Kidney tubule cell (primary cell): ENCODE data around the gene PRMT6.
"Not testable (repeated sequence)": the region's sequence is repeated elsewhere in the genome, so short reads cannot be mapped to it uniquely, and the experiment has no call there.

Source experiments
- DNase-seq: peaks from one replicate; pipeline ENCODE4 v3.0.0-alpha.2; 2018; ENCODE audit warnings: low spot score

PRMT6 gene

DNA sequence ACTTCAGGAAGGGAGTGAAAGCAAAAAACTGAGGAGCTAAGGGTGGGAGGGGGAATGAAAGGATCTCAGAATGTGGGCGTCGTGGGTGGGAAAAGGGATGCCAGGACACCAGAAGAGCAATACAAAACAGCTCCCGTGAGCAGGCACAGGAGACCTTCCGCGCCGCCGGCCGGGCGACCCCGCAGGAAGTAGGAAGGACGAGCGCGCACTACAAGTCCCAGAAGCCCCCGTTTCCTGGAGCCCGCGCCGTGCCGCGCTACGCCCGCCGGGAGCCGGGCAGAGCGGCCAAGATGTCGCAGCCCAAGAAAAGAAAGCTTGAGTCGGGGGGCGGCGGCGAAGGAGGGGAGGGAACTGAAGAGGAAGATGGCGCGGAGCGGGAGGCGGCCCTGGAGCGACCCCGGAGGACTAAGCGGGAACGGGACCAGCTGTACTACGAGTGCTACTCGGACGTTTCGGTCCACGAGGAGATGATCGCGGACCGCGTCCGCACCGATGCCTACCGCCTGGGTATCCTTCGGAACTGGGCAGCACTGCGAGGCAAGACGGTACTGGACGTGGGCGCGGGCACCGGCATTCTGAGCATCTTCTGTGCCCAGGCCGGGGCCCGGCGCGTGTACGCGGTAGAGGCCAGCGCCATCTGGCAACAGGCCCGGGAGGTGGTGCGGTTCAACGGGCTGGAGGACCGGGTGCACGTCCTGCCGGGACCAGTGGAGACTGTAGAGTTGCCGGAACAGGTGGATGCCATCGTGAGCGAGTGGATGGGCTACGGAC, at the start of gene PRMT6:
Gene PRMT6, plus strand, starts transcription at position 249 of the 771 bp plus-strand sequence. Its CDS starts 42 bp downstream, at position 291.
- peak; percentile 84 for DNase-seq

- no peak for DNase-seq
These were observed 47.2 kb upstream of the PRMT6 start for GRCh38 chr1:107009281-107009680.

- DNase-seq = no peak
These were observed 45.9 kb upstream of the PRMT6 start for GRCh38 chr1:107010582-107010981.

- no peak for DNase-seq
These were observed 40.0 kb upstream of the PRMT6 start for GRCh38 chr1:107016376-107016978.

- DNase-seq = no peak
These were observed 38.0 kb upstream of the PRMT6 start for GRCh38 chr1:107018445-107018844.

DNA sequence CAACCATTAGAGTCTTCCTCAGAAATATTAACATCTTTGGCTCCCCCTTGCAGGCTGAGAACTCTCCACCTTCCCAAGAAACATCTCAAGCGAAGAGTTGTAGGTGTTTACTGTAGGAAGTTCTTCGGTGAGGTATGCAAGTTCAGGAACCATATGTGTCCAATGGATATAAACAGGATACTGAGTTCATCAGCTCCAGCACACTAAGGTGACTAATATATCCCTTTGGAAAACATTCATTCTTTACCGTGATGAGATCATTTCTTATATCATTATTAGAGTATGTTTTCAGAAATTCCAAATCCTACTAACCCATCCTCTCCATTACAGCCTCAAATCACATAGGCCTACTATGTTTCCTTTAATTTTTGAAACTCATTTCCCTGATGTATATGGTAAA, 37.3 kb upstream of the PRMT6 start:
- DNase-seq = peak; percentile 48

DNA sequence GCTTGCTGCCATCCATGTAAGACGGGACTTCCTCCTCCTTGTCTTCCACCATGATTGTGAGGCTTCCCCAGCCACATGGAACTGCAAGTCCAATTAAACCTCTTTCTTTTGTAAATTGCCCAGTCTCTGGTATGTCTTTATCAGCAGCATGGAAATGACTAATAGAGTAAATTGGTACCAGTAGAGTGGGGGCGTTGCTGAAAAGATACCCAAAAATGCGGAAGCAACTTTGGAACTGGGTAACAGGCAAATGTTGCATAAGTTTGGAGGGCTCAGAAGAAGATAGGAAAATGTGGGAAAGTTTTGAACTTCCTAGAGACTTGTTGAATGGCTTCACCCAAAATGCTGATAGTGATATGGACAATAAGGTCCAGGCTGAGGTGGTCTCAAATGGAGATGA, 17.6 kb upstream of the PRMT6 start:
- not testable (repeated sequence) for DNase-seq

GRCh38 chr1:107044310-107045220, 11.9 kb upstream of the PRMT6 start:
- DNase-seq = not testable (repeated sequence)

GRCh38 chr1:107047602-107048001, 8.9 kb upstream of the PRMT6 start:
- no peak for DNase-seq

GRCh38 chr1:107048241-107048640, 8.2 kb upstream of the PRMT6 start:
- no peak for DNase-seq

DNA sequence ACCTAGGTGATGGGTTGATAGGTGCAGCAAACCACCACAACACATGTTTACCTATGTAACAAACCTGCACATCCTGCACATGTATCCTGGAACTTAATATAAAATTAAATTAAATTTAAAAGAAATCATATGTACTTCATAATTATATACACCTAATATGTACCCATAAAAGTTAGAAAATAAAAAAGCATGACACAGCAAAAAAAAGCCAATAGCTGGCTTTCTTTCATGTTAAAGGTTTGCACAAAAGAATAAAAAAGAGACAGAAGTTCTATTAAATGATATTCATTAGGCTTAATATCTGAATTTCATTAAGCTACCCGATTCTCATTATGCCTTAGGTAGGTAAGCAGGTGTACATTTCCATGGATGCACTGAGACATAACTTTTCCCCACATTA, 5.2 kb upstream of the PRMT6 start:
- no peak for DNase-seq

DNA sequence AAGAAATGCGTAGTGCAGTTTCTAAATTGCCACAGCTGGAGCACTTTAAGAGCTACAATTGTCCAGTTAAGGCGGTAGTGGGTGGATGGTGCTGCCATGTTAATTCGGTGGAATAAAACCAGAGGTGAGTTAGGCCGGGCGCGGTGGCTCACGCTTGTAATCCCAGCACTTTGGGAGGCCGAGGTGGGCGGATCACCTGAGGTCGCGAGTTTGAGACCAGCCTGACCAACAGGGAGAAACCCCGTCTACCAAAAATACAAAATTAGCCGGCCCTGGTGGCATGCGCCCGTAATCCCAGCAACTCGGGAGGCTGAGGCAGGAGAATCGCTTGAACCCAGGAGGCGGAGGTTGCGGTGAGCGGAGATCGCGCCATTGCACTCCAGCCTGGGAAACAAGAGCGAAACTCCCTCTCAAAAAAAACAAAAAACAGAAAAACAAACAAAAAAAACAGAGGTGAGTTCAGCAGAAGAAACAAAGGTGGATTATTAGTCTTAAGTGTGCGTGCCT, 502 bp upstream of the PRMT6 start:
- DNase-seq = not testable (repeated sequence)

GRCh38 chr1:107057197-107058133, 991 bp downstream of the PRMT6 start:
- DNase-seq = peak; percentile 70

DNA sequence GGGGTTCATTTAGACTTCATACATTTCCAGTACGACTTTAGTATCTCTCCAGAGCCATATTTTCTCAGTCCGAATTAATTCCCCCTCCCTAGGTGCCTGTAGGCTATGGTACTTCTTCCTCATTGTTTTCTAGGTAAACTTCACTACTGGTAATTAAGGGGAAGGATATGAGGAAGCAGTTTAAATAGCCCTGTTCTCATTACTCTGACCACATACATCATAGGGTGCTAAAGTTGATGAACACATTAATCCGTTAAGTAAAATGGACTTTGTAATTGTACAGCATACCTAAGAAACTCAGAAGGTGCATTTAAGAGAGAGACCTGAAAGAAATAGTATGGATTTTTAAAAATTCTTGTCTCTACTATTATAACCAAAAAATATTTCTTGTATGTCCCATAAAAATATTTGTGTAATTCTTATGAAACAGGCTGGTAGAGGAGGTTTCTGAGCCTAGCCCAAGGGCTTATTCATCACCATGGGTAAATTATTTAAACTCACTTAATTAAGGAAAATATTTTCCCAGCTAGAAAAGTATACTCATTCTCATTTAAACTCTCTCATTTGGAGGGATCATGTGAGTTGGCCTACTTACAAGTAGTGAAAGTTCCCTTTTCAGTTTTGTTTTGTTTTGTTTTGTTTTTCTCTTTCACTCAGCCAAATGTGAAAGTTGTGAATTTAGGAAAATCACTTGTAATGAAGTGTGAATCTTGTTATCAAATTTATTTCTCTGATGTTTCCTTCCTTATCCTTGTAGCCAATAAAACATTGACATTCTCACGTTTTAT, 2.0 kb downstream of the PRMT6 start:
- peak; percentile 6 for DNase-seq

DNA sequence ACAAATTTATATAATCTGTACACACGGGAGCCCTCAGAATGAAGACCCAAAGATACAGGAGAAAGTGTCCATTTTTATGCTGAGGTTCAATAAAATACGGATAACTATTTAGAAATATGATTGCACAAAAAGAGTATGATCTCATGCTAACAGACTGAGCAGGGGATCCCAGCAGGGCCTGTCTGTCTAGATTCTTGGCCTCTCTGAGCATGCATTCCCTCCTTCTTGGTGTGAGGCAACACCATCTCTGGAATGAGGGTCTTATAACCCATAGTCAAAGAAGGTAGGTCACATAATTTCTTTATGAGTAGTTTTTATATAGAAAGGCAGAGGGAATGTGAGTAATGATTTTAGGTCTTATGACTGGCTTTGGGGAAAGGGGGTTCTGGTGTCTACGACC, 5.4 kb downstream of the PRMT6 start:
- DNase-seq = no peak

DNA sequence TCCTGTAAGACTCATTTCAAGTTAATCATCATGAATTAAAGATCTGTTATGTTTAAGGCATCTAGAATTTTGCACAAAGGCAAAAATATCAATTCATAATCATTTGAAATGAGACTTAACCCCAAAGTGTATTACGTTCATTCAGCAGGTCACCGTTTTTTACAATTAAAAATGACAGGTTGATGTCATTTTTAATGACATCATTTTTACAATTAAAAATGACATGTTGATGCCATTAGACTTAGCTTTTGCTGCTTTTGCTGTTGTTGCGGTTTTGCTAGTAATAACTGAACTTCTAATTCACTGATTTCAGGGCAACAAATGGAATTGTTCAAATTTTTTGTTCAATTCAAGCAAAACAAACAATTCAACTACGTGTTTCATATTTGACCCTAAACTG, 17.0 kb downstream of the PRMT6 start:
- DNase-seq = no peak

DNA sequence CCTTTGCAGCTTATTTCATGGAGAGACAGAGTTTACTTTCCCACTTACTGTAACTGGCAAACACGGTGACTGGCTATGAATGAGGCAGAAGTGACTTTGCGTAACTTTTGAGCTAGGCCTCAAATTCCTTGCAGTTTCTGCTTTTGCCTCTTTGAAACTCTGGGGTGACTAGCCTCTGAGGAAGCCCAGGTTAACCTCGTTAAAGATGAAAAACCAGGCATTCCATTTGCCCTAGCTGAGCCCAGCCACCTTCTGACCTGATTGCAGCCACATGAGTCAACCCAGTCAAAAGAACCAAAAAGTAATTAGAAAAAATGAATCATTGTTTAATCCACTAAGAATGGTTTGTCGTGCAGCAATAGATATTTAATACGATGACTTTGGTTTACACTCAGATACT, 20.4 kb downstream of the PRMT6 start:
- peak; percentile 97 for DNase-seq

DNA sequence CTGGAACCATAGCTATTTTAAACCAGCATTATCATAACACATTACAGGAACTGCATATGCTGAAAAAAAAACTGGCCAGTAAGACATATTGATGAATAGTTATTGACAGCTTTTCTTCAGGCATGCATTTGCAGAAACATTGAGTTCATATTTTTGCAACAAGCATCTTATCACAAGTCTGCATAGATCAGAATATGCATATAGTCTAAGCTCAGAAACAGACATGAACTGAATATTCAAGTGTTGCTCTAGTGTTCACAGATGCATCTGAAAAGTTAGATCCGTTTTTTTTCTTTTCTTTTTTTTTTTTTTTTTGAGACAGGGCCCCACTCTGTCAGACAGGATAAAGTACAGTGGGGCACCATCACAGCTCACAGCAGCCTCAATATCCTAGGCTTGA, 22.8 kb downstream of the PRMT6 start:
- DNase-seq = no peak

DNA sequence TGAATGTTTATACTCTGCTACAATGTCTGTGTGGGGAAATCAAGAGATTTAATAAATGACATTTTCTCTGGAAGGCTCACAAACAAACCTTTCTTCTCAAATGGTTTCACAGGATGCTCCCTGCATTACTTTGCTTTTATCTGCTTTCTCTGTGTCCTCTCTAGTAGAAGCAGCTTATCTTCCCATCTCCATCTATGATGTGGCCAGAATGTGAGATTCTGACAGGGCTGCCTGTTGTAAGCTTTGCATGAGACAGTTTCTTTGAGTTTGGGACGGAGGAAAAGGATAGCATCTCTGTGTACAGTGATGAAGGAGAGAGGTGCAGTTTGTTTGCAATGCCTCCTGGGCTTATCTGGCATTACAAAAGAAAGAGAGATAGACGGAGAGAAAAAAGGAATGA, 24.6 kb downstream of the PRMT6 start:
- DNase-seq = no peak

- DNase-seq = no peak
These were observed 34.9 kb downstream of the PRMT6 start for GRCh38 chr1:107091418-107091817.

DNA sequence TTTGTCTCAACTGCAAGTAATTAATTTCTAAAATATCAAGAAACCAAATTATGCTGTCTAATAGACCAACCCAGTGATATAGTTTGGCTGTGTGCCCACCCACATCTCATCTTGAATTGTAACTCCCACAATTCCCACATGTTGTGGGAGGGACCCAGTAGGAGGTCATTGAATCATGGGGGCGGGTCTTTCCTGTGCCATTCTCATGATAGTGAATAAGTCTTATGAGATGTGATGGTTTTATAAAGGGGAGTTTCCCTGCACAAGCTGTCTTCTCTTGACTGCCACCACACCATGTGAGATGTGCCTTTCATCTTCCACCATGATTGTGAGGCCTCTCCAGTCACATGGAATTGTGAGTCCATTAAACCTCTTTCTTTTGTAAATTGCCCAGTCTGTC, 36.9 kb downstream of the PRMT6 start:
- DNase-seq = peak; percentile 28
